Peyer's patch (tissue), 4 donors: ENCODE results near the gene MTMR3. TPM values are rescaled to one million over a fixed set of nuclear protein-coding genes. Genes with fewer than 3 reads are reported as not detected.

Experiments
- DNase-seq, 3 donors: peaks; one replicate each; pipeline ENCODE4 v3.0.0-alpha.2; 2017 to 2019
- H3K27ac ChIP-seq, 4 donors: fragments of 200-600 bp; sonication (generic); one replicate each; pipeline ENCODE4 v1.5.1; 2016 to 2019
- H3K27me3 ChIP-seq, 2 donors: fragments of 200-600 bp; sonication (generic); one replicate each; pipeline ENCODE4 v1.5.1; 2019
- H3K36me3 ChIP-seq, 3 donors: fragments of 200-600 bp; sonication (generic); one replicate each; pipeline ENCODE4 v1.5.1; 2016 to 2019
- H3K4me1 ChIP-seq, 4 donors: fragments of 200-600 bp; sonication (generic); one replicate each; pipeline ENCODE4 v1.5.1; 2016 to 2019
- H3K4me3 ChIP-seq, 4 donors: fragments of 200-600 bp; sonication (generic); 1 replicate in 3 of 4; 2 replicates in 1 of 4; pipeline ENCODE4 v1.5.1; 2016 to 2019; ENCODE audit warnings: mild to moderate bottlenecking in 1 of 4
- H3K9me3 ChIP-seq, 4 donors: fragments of 200-600 bp; sonication (generic); one replicate each; pipeline ENCODE4 v1.5.1; 2016 to 2019; ENCODE audit warnings: mild to moderate bottlenecking in 1 of 4
- CTCF ChIP-seq, 6 experiments: fragments of 450-650 bp in 4 of 6; fragments of 200-600 bp in 2 of 6; sonication (generic) in 1 of 6; IDR thresholded peaks; one replicate each; pipeline ENCODE4 v1.5.1; 2017 to 2019; ENCODE audit warnings: antibody characterized with exemption in 6 of 6, mild to moderate bottlenecking in 3 of 6, moderate library complexity in 1 of 6
- POLR2A ChIP-seq, 2 donors: fragments of 450-650 bp; IDR thresholded peaks; one replicate each; pipeline ENCODE4 v1.5.1; 2017; ENCODE audit warnings: antibody characterized with exemption in 2 of 2, mild to moderate bottlenecking in 2 of 2, moderate library complexity in 2 of 2
- total RNA-seq, 4 donors: library from RNA; depleted of rRNA; stranded (reverse); fragments of >200 nt; gene quantifications; one replicate each; pipeline ENCODE4 v1.1.0, GENCODE V29; 2016

MTMR3 gene
- total RNA-seq, 4 donors from 2014 or later, result 49.4 to 97.8 (median 84.0) TPM

GRCh38 chr22:30002861-30003486 lies 120.0 kb downstream of the MTMR3 start:
- no peaks in the 10 kb centered on the region for H3K27me3 ChIP-seq
- H3K4me3 ChIP-seq, result no peak overlapping the region
- no peaks in the 10 kb centered on the region for H3K4me1 ChIP-seq
- no peaks in the 10 kb centered on the region for H3K9me3 ChIP-seq
- peaks cover 0 to 55% (median 0%) of the 10 kb centered on the region in 3 donors for H3K36me3 ChIP-seq
- TF ChIP-seq POLR2A (IDR thresholded peaks at IDR 0.05) (no peak), CTCF (IDR thresholded peaks at IDR 0.05) (no peak)
- no peak for DNase-seq
- no peak overlapping the region for H3K27ac ChIP-seq

- Histone ChIP-seq H3K4me1 (no peaks in the 10 kb centered on the region), H3K27ac (no peak overlapping the region), H3K9me3 (no peaks in the 10 kb centered on the region), H3K36me3 (peaks cover 0 to 59% (median 0%) of the 10 kb centered on the region in 3 donors), H3K4me3 (no peak overlapping the region), H3K27me3 (no peaks in the 10 kb centered on the region)
- no peak for DNase-seq
- TF ChIP-seq POLR2A (IDR thresholded peaks at IDR 0.05) (no peak), CTCF (IDR thresholded peaks at IDR 0.05) (no peak)
These were observed 121.1 kb downstream of the MTMR3 start for GRCh38 chr22:30004101-30004500.

- H3K27ac ChIP-seq, result no peak overlapping the region
- no peak for DNase-seq
These were observed 121.7 kb downstream of the MTMR3 start for GRCh38 chr22:30004694-30005093.

GRCh38 chr22:30005213-30005857 lies 122.4 kb downstream of the MTMR3 start:
- no peaks in the 10 kb centered on the region for H3K4me1 ChIP-seq
- peaks cover 0 to 59% (median 0%) of the 10 kb centered on the region in 3 donors for H3K36me3 ChIP-seq
- DNase-seq, result peak; percentile 53 to 88 (median 78)
- no peak overlapping the region for H3K27ac ChIP-seq
- H3K27me3 ChIP-seq, result no peaks in the 10 kb centered on the region
- no peaks in the 10 kb centered on the region for H3K9me3 ChIP-seq
- no peak overlapping the region for H3K4me3 ChIP-seq
- TF ChIP-seq CTCF (IDR thresholded peaks at IDR 0.05) (peak; percentile 77 to 96 (median 90)), POLR2A (IDR thresholded peaks at IDR 0.05) (no peak)

More at GRCh38 chr22:30004694-30005093, 121.7 kb downstream of the MTMR3 start:
- peaks cover 0 to 59% (median 0%) of the 10 kb centered on the region in 3 donors for H3K36me3 ChIP-seq
- H3K4me3 ChIP-seq, result no peak overlapping the region
- TF ChIP-seq POLR2A (IDR thresholded peaks at IDR 0.05) (no peak), CTCF (IDR thresholded peaks at IDR 0.05) (no peak)
- H3K27me3 ChIP-seq, result no peaks in the 10 kb centered on the region
- H3K4me1 ChIP-seq, result no peaks in the 10 kb centered on the region
- no peaks in the 10 kb centered on the region for H3K9me3 ChIP-seq

GRCh38 chr22:30007361-30007760 lies 124.4 kb downstream of the MTMR3 start:
- no peaks in the 10 kb centered on the region for H3K27me3 ChIP-seq
- H3K27ac ChIP-seq, result no peak overlapping the region
- no peak for DNase-seq
- no peaks in the 10 kb centered on the region for H3K4me1 ChIP-seq
- TF ChIP-seq CTCF (IDR thresholded peaks at IDR 0.05), result no peak
- no peak for TF ChIP-seq POLR2A (IDR thresholded peaks at IDR 0.05)
- H3K36me3 ChIP-seq, result peaks cover 0 to 72% (median 0%) of the 10 kb centered on the region in 3 donors
- no peak overlapping the region for H3K4me3 ChIP-seq
- no peaks in the 10 kb centered on the region for H3K9me3 ChIP-seq
